ENCODE measurements around the gene SKIL.
"Not testable (repeated sequence)": the region's sequence is repeated elsewhere in the genome, so short reads cannot be mapped to it uniquely, and the experiment has no call there.

Gene SKIL, protein sequence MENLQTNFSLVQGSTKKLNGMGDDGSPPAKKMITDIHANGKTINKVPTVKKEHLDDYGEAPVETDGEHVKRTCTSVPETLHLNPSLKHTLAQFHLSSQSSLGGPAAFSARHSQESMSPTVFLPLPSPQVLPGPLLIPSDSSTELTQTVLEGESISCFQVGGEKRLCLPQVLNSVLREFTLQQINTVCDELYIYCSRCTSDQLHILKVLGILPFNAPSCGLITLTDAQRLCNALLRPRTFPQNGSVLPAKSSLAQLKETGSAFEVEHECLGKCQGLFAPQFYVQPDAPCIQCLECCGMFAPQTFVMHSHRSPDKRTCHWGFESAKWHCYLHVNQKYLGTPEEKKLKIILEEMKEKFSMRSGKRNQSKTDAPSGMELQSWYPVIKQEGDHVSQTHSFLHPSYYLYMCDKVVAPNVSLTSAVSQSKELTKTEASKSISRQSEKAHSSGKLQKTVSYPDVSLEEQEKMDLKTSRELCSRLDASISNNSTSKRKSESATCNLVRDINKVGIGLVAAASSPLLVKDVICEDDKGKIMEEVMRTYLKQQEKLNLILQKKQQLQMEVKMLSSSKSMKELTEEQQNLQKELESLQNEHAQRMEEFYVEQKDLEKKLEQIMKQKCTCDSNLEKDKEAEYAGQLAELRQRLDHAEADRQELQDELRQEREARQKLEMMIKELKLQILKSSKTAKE

DNA sequence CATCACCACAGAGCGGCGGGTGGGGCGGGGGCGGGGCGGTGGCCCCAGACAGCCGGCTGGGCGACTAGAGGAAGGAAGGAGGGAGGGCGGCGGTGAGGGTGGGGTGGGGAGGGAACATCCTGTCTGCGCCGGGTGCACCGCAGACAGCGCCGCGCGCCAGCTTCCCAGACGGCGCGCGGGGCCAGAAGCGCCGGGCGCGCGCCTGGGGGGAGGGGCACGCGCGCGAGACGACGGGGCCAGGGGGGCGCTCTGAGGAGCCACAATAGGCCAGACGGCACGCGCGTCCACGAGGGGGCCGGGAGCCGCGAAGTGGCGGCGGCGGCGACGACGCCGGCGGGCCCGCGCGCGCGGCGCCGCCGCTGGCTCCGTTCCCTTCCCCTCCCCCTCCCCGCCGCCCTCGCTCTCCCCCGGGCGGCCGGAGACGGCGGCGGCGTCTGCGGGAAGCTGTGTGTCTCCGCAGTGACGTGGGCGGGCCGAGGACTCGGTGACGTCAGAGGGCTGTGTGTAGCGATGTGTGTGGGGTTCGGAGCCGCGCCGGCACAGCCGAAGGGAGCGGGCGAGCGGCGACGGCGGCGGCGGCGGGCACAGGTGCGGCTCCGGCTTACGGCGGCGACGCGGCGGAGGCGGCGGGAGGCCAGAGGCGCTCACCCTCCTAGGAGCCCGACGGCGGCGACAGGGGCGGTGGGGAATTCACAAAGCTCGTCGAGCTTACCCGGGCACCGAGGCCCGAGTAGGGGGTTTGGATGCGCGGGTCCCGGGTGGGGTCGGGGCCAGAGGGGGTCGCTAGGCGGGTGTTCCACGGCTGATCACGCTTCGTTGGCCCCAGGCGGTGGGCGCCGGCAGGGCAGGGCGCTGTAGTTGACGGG lies at the start of gene SKIL:
TSS of gene SKIL (plus strand) at position 540 of the 866 bp plus-strand sequence. CDS start 2,617 bp downstream, outside the sequence.
- DNase-seq, result peak; percentile 43 to 99 (median 90)

DNA sequence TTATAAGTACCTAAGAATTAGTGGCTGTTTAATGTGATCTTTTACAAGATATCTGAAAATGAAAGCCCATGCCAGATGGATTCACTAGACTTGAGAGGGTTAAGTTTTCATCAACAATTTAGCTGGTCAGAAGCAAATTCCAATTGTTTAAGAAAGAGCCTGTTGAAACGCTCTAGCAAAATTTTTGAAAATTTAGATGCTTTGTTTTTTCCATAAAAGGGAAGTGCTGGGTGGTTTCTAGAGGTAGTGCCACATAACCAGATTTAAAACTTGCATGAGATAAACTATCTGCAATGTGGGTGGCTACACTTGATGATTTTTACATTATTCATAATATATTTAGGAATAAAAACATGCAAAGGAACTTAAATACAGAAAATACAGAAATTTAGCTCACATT lies 48.5 kb upstream of the SKIL start:
- DNase-seq, result no peak

DNA sequence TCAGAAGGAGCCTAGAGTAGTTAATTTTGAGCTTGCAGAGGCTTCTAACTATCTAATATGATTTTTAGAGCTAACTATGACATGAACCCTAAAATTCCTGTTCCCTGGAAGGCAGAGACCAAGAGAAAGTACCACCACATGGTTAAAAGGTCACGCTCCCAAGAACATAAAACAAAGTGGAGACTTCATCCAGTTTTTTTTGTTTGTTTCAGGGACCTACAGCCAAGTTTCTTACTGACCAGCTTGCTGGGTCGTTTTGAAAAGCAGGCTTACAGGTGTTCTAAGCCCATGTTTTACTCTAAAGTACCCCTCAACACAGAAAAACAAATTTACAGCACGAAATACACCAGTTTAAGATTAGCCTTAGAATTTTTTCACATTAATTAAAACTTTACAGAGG lies 39.6 kb upstream of the SKIL start:
- DNase-seq, result no peak

DNA sequence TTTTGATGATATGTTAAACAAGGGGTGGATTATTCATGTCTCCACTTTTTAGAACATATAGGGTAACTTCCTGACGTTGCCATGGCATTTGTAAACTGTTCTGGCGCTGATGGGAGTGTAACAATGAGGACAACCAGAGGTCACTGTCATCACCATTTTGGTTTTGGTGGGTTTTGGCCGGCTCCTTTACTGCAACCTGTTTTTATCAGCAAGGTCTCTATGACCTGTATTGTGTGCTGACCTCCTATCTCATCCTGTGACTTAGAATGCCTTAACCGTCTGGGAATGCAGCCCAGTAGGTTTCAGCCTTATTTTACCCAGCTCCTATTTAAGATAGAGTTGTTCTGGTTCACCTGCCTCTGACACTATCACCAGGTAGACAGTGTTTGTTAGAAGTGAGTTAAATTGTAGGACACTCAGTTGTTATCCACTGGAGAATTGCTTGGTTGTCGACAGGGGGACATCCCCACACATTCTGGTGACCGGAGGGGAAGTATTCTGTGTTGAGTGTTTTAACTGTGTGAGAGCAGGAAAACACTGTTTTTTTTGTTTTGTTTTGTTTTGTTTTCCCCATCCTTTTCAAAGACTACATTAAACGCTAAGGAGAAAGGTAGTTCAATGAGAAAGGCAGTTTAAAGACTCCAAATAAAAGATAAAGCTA lies 36.9 kb upstream of the SKIL start:
- no peak for DNase-seq

DNA sequence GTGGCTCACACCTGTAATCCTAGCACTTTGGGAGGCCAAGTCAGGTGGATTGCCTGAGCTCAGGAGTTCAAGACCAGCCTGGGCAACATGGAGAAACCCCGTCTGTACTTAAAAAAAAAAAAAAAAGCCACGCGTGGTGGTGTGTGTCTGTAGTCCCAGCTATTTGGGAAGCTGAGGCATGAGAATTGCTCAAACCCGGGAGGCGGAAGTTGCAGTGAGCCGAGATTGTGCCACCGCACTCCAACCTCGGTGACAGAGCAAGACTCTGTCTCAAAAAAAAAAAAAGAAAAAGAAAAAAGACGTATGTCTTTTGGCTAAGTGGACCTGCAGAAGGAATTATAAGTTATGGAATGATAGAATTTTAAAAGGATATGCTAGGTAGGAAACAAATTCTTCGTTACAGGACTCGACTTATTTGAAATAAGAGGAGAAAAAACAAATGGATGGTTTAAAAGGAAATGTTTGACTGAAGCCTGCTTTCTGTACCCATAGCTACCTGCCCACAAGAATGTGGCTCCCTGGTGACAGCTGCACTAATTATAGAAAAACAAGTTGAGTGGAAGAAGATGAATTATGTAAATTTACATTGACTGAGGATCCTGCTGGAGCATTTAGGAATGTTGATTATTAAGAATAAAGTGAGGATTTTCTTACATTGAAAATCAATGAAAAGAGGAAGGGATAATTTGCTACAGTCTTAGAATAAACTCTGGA lies 36.0 kb upstream of the SKIL start:
- no peak for DNase-seq

DNA sequence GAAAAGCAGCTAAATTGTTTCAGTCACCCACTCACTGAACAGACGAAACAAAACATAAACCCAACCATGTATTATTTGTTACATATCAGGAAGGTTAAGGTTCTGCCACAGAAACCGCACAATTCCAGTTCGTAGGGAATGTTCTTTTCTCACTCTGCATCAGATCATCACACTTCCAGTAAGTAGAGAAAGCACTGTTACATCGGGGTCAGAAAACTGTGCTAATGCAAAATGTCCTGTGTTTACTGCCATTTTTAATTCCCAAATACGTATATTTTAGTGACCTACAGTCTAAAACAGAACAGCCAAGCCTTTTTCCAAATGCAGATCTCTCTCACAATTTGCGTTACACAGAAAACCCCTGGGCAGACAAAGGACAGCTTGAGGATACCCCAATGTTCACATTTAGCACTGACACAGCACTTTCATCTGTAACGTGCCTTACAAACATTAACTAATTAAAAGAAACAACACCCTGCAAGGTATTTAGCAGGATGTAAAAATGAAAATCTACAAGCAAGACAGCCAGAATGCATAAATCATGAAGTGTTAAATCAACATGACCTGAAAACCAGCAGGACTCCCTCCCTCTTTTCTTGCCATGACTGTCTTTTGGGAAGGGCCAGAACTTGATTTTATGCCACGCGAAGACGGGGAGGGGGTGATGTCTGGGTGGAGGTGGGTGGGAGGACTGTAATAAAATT lies 34.8 kb upstream of the SKIL start:
- DNase-seq, result no peak

DNA sequence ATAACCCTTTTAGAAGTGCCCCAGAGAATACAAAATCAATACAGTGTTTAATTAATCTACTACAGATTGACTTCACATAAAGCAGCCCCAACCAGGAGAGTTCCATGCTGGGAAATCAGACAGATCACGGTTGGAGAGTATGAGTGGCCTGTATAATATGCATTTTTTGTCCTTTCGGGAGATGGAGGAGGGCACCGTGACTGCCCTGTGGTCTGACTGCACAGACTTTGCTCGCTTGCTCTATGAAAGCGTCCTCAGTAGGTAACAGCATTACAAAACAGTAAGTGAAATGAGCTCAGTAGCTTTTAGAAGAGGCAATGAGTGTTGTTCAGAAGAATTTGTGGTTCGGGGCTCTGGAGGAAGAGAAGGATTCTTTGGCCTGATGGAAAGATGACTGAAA lies 34.2 kb upstream of the SKIL start:
- no peak for DNase-seq

DNA sequence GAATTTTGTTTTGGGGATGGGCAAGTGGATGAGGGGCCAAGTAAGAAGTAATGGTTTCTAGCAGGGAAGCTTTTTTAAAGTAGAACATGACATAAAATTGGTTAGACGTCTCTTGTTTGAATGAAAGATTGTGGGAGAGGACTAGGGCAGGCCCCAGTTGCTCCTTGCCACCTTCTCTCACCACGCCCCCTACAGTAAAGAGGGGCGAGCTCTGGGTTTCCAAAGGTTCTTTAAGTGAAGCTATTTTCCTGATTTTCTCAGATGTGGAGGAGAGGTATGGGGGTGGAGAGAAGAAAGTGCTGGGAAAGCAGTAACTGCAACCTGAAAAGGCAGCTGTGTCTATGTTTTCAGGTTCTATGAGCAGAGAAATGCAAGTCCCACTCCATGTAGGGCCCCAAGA lies 32.6 kb upstream of the SKIL start:
- no peak for DNase-seq

DNA sequence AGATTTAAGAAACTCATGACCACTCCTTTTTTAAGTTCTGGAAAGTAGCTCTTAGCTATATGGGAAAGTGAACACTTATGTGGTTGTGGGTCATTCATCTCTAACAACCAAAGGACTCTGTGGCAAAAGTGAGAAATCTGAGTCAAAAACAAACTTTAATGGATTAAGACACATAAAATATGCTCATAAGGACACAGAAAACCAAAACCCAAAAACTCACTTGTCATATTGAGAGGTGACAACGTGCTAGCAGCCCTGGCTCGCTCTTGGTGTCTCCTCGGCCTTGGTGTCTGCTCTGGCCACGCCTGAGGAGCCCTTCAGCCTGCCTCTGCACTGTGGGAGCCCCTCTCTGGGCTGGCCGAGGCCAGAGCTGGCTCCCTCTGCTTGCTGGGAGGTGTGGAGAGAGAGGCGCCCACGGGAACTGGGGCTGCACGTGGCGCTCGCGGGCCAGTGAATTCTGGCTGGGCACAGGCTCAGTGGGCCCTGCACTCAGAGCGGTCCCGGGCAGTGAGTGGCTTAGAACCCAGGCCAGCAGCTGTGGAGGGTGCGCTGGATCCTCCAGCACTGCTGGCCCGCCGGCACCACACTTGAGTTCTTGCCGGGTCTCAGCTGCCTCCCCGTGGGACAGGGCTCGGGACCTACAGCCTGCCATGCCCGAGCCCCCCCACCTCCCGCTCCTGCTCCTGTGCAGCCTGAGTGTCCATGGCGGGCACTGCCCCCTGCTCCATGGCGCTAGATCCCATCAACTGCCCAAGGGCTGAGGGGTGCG lies 30.3 kb upstream of the SKIL start:
- DNase-seq, result no peak

DNA sequence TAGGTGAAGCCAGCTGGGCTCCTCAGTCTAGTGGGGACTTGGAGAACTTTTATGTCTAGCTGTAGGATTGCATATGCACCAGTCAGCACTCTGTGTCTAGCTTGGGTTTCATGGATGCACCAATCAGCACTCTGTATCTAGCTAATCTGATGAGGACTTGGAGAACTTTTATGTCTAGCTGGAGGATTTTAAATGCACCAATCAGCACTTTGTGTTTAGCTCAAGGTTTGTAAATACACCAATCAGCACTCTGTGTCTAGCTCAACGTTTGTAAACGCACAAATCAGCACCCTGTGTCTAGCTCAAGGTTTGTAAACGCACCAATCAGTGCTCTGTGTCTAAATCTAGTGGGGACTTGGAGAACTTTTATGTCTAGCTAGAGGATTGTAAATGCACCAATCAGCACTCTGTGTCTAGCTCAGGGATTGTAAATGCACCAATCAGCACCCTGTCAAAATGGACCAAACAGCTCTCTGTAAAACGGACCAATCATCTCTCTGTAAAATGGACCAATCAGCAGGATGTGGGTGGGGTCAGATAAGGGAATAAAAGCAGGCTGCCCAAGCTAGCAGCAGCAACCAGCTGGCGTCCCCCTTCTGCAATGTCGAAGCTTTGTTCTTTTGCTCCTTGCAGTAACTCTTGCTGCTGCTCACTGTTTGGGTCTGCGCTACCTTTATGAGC lies 29.5 kb upstream of the SKIL start:
- DNase-seq, result not testable (repeated sequence)

DNA sequence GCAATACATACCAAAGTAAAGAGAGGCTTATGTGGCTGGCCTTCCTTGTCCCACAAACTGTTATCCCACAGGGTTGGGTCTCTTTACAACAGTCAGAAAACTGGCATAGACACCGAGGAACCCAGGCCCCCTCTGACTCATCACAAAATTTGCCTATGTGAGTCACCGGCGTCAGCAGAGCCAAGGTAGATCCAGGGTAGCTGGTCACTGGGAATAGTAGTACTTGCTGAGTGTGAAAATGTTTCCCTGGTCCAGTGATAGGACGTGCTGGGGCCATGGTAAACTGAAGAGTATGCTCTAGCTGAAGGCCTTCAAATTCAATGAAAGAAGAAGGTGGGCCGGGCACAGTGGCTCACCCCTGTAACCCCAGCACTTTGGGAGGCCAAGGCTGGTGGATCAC lies 27.1 kb upstream of the SKIL start:
- no peak for DNase-seq

DNA sequence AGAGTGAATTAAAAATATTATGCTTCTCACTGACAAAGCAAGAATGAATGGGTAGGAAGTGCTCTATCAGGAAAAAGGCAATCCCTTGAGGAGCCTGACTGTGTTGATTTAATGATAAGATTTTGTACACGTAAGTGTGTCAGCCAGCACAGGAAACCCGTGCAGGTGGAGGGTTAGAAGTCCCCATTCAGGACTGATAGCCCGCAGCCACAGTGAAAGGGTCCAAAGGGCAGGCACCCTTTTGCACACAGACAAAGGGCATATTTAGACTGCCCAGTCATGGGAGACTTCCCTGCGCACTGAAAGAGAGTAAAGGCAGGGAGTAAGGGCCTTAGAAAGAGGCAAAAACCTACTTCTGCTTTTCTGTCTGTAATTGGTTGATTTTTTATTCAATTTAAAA lies 26.4 kb upstream of the SKIL start:
- no peak for DNase-seq

DNA sequence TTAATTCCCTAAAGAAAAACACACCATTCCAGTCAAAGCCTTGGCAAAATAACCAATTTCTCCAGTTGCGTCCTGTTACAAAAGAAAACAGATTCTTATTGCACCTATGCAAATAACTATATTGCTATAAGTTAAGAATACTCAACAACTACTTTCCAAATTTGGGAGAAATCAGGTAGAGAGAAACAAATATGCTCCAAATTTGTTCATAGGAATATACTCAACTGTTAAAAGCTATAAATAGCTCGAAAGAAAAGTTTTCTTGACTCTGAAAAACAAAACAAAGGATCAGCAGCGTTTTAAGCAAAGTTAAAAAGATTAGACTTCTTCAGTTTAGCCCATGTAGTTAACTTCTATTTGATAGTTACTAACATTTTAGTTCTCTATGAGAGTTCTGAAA lies 20.1 kb upstream of the SKIL start:
- no peak for DNase-seq

DNA sequence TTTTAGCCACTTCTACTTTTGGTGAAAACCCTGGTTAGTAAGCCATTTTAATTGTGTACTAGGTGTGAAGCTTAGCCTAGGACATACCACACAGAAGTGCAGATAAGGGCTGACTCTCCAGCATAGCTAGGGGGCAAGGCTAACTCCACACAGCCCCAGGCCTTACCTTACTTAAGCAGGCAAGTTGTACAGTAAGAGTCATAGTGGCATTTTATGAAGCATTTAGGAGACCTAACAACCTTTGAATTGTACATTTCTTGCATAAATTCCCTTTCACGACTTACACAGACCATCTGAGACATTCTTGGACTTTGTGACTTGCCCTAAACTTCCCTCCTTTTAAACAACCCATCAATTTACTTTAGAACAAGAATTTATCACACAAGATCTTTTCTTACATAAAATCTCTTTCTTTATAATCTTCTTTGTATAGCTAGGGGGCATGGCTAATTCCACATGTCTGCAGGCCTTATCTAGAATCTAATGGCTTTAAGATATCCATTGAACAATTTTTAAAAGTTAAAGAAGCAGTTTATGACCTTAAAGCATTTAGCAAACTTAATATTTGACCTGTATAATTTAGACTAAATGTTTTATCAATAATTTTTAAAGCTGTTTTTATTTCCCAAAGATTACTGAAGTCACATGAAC lies 18.7 kb upstream of the SKIL start:
- no peak for DNase-seq

DNA sequence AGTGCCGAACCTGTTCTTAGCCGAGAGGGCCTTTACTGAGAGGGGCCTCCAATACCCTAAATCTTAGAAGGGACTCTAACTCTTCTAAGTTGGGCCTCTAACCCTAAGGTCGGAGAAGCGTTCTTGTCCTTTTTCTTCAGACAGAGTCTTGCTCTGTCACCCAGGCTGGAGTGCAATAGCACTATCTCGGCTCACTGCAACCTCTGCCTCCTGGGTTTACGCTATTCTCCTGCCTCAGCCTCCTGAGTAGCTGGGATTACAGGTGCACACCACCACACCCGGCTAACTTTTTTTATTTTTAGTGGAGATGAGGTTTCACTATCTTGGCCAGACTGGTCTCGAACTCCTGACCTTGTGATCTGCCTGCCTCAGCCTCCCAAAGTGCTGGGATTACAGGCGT lies 15.2 kb upstream of the SKIL start:
- DNase-seq, result not testable (repeated sequence)

DNA sequence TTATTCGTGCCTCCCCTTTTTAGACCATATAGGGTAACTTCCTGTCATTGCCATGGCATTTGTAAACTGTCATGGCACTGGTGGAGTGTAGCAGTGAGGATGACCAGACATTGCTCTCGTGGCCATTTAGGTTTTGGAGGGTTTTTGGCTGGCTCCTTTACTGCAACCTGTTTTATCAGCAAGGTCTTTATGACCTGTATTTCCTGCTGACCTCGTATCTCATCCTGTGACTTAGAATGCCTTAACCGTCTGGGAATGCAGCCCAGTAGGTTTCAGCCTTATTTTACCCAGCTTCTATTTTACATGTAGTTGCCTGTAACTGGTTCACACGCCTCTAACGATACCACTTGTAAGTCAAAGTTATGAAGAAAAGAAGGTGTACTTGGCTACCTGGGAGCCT lies 13.7 kb upstream of the SKIL start:
- DNase-seq, result not testable (repeated sequence)

DNA sequence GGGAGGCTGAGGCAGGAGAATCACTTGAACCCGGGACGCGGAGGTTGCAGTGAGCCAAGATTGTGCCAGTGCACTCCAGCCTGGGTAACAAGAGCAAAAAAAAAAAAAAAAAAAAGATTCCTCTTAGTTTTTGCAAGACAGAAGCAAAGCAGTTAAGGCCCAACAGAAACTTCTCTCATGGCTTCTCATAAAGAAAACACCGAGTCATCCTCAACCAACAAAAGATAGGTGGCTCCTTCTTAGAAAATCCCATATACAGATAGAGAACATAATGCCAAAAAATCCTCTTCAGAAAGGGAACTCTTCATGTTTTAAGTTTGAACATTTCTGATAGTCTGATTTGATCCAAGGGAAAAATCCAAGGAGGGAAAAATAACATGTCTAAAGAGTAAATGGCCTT lies 12.5 kb upstream of the SKIL start:
- DNase-seq, result no peak

Measured in anterior cingulate cortex (tissue), 58 donors.